ENCODE results near the gene MRGPRF.

Gene MRGPRF

GRCh38 chr11:69018924-69019323, 5.9 kb upstream of the MRGPRF start:
- DNase-seq: no peak

- DNase-seq: no peak
Measured at GRCh38 chr11:69017951-69018350, 4.9 kb upstream of the MRGPRF start.

- DNase-seq: no peak
Measured at GRCh38 chr11:69014898-69015549, 2.0 kb upstream of the MRGPRF start.

DNA sequence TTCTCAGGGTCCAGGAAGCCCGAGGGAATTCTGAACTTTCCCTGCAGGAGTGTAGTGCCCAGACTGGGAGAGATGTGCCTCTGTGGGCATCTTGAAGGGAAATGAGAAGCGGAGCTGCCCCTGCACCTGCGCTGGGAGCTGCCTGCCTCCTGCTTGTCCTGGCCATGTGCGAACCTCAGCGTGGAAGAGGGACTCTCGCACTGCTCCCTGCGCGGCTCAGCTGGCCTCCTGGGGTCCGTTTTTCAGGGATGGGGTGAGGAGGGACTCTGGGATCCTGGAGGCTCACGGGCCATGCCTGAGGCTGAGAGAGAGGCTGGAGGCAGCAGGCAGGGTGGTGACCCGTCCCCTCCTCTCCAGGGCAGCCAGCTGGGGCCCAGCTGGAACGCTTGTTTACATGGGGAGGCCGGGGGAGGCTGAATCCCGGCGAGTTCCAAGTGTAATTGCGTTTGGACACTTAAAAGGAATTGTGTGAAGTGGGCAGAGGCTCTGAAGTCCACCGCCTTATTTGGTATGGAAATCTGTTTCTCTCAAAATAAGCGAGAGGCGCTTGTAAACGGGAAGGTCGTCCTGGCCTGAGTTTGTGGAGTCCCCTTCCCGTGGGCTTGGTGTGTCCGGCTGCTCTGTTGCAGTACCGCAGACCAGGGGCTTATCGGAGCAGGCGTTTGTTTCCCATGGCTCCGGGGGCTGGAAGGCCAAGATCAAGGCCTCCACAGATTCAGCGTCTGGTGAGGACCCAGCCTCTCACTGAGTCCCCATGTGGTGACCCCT, 1.2 kb upstream of the MRGPRF start:
- DNase-seq: no peak

GRCh38 chr11:69012092-69013008, 696 bp downstream of the MRGPRF start:
- DNase-seq: no peak

DNA sequence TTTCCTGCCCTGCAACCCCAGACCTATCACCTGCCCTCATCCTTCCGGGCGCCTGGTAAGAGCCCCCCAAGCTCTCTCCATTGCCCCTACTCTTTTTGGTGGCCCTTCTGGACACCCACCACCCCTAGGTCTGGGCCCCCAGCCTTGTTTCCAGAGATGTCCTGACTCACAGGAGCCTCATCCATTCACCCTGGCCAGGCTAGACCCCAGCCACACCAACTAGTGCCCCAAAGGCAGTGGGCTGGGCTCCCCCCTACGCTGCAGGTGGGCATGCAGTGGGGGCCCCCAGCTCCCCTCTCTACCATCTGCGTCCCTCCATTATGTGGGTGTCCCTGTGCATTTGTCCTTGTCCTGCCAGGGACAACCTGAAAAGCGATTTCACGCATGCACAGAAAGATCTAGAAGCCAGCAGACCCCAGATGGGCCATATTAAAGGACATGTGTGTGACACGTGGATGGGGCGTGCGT, 1.4 kb downstream of the MRGPRF start:
- no peak for DNase-seq

GRCh38 chr11:69010964-69011623, 2.0 kb downstream of the MRGPRF start:
- no peak for DNase-seq

- no peak for DNase-seq
Measured at GRCh38 chr11:69010361-69010891, 2.6 kb downstream of the MRGPRF start.

- no peak for DNase-seq
Measured at GRCh38 chr11:69009441-69010211, 3.4 kb downstream of the MRGPRF start.

- DNase-seq: no peak
Measured at GRCh38 chr11:69008737-69009440, 4.2 kb downstream of the MRGPRF start.

DNA sequence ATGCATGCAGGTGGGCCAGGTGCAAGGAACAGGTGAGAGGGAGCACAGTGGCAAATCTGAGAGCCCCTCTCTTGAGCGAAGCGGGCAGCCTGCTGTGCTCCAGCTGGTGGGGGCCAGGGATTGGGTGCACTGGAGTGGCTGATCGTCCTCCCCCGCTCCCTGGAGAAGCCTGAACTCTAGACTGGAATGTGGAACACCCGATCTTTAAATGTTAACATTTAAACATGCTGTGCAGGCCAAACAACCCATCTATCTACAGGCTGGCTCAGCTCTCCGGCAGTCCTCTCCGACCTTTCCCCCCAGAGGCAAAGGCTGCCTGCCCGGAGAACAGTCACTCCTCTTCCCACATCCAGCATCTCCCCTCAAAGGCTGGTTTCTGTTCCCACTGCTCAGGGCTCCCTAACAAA, 5.1 kb downstream of the MRGPRF start:
- DNase-seq: no peak

DNA sequence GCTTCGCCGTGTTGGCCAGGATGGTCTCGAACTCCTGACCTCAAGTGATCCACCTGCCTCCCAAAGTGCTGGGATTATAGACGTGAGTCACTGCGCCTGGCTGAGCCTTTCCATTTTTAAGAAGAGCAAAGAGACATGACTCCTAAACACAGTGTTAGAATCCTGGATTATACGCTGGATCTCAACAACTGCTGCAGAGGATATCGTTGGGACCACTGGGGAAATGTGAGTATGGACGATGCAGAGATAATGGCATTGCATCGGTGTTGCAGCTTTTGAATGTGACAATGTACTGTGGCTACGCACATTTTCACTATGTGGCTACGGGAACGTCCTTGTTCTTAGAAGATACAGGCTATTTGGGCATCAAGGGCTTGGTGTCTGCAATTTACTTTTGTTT, 6.2 kb downstream of the MRGPRF start:
- no peak for DNase-seq

GRCh38 chr11:69005631-69006368, 7.2 kb downstream of the MRGPRF start:
- DNase-seq: no peak

- no peak for DNase-seq
Measured at GRCh38 chr11:69005183-69005630, 7.8 kb downstream of the MRGPRF start.

DNA sequence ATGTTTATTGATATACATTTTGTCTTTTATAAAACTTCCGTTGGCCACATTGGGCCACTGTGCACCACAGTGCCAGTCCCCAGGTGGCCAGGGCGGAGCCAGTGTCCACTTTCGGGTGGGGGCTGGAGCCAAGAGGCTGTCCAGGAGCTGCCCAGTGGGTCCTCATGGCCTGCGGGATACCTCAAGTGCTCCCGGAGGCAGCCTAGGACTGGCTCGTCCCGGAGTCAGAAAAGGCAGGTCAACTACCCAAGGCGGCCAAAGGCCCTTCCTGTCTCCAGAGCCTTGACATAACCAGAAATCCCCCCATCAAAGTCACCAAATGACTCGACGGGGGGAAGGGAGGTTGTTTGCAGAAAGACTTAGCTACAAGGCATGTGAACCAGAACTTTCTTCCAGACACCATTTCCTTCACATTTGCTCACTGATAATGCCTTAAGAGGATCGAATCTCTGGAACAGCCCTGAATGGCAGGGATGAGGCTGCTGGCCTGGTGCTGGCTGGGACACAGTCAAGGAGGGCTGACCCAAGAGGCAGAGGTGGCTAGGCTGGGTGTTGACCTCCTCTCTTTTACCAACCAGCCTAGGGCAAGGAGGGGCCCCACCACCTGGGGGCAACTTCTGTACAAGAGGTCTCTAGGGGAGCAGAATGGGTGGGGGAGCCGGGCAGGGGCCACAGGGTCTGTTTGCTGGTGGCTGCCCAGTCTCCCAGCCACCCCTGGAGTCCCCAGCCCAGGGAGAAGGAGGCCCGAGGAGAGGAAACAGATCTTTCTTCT, 8.4 kb downstream of the MRGPRF start:
- no peak for DNase-seq

DNA sequence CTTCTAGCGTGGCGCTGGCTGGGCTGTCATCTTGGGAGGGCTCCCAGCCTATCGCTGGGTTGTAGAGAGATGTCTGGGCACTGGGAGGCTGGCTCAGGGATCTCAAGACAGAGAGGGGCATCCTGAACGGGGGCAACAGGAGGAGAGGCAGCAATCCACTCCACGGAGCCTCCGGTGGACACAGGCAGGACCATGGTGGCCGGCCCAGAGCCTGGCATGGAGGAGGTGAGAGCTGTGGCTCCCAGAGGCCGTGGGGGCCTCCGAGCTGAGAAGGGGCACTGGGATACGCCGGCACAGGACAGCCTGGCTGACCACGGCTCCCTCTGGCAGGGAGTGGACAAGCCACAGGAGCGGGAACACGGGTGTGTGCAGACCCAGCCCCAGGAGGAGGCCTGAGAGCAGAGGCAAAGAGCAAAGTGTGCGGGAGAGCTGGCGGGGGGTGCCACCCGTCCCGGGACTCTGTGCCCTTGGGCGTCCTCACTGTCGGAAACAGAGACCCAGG, 9.1 kb downstream of the MRGPRF start:
- no peak for DNase-seq

- DNase-seq: no peak
Measured at GRCh38 chr11:69003301-69003865, 9.7 kb downstream of the MRGPRF start.

- no peak for DNase-seq
Measured at GRCh38 chr11:69002570-69003231, 10.3 kb downstream of the MRGPRF start.
